Smooth muscle cell (in vitro differentiated cells): ENCODE data around the gene SUCO. TPM values are rescaled to one million over a fixed set of nuclear protein-coding genes. Genes with fewer than 3 reads are reported as not detected.

Experiments used
- DNase-seq: peaks from one replicate; lab custom pipeline; 2025; ENCODE audit not compliant: unreplicated experiment; lab: John Stamatoyannopoulos, UW
- H2AFZ ChIP-seq: fragments of 200-600 bp; sonication (generic); 2 replicates; pipeline ENCODE4 v1.6.0; 2016; ENCODE audit warnings: antibody characterized with exemption, low read depth, mild to moderate bottlenecking
- H3F3A ChIP-seq: fragments of 200-600 bp; sonication (generic); 2 replicates; pipeline ENCODE4 v1.6.0; 2017; ENCODE audit warnings: antibody characterized with exemption, low read depth
- H3K27ac ChIP-seq: fragments of 200-600 bp; sonication (generic); 2 replicates; pipeline ENCODE4 v1.5.1; 2016; ENCODE audit warnings: low read depth, mild to moderate bottlenecking
- H3K27me3 ChIP-seq: fragments of 200-600 bp; sonication (generic); 2 replicates; pipeline ENCODE4 v1.6.1; 2016; ENCODE audit warnings: low read depth, mild to moderate bottlenecking
- H3K36me3 ChIP-seq: fragments of 200-600 bp; sonication (generic); 2 replicates; pipeline ENCODE4 v1.5.1; 2016; ENCODE audit warnings: low read depth
- H3K4me1 ChIP-seq: fragments of 200-600 bp; sonication (generic); 2 replicates; pipeline ENCODE4 v1.5.1; 2016; ENCODE audit warnings: low read depth
- H3K4me2 ChIP-seq: fragments of 200-600 bp; sonication (generic); 2 replicates; pipeline ENCODE4 v1.6.0; 2016; ENCODE audit warnings: mild to moderate bottlenecking
- H3K4me3 ChIP-seq: fragments of 200-600 bp; sonication (generic); 2 replicates; pipeline ENCODE4 v1.5.1; 2016; ENCODE audit warnings: mild to moderate bottlenecking
- H3K79me2 ChIP-seq: fragments of 200-600 bp; sonication (generic); 2 replicates; pipeline ENCODE4 v1.6.0; 2016; ENCODE audit warnings: low read depth, mild to moderate bottlenecking
- H3K9ac ChIP-seq: fragments of 200-600 bp; sonication (generic); 2 replicates; pipeline ENCODE4 v1.6.0; 2016; ENCODE audit warnings: low read depth
- H3K9me3 ChIP-seq: fragments of 200-600 bp; sonication (generic); replicated peaks from 2 replicates; pipeline ENCODE4 v1.5.1; 2016; ENCODE audit warnings: low read depth
- H4K20me1 ChIP-seq: fragments of 200-600 bp; sonication (generic); 2 replicates; pipeline ENCODE4 v1.6.0; 2016; ENCODE audit warnings: low read depth
- CTCF ChIP-seq: fragments of 200-600 bp; sonication (generic); IDR thresholded peaks from 2 replicates; pipeline ENCODE4 v1.5.1; 2017; ENCODE audit warnings: borderline replicate concordance, mild to moderate bottlenecking, antibody characterized with exemption; ENCODE audit not compliant: insufficient read depth, poor library complexity, severe bottlenecking
- WGBS: methylation state at CpG from one replicate; pipeline ENCODE4 v1.1.7; 2016; ENCODE audit warnings: low lambda C conversion rate; 5-methylcytosine and 5-hydroxymethylcytosine counted together
- polyA plus RNA-seq: library from polyadenylated mRNA; unstranded; fragments of >200 nt; fragmentation: Nextera tagmentation; extraction: Ambion mirVana; gene quantifications from 2 replicates; pipeline ENCODE4 v1.2.1, GENCODE V29; 2016
- total RNA-seq: library from RNA; depleted of rRNA; stranded (reverse); fragments of >200 nt; gene quantifications from 2 replicates; pipeline ENCODE4 v1.2.3, GENCODE V29; 2014

SUCO gene
- total and polyA plus RNA-seq, 2 experiments from 2014 or later, result 16.9 to 96.7 TPM

GRCh38 chr1:172603816-172604215, 70.9 kb downstream of the SUCO start:
- peaks cover 9% of the 10 kb centered on the region for H3K36me3 ChIP-seq
- no peak overlapping the region for H3K9ac ChIP-seq
- H3K4me1 ChIP-seq, result no peaks in the 10 kb centered on the region
- H3K79me2 ChIP-seq, result peaks cover 9% of the 10 kb centered on the region
- H4K20me1 ChIP-seq, result peaks cover 11% of the 10 kb centered on the region
- no peak overlapping the region for H2AFZ ChIP-seq
- DNase-seq, result no peak
- no peak overlapping the region for H3K4me2 ChIP-seq
- TF ChIP-seq CTCF, result no peak
- H3F3A ChIP-seq, result no peaks in the 10 kb centered on the region
- H3K4me3 ChIP-seq, result no peak overlapping the region
- no peaks in the 10 kb centered on the region for H3K27me3 ChIP-seq
- H3K9me3 ChIP-seq, result no peaks in the 10 kb centered on the region
- 94% methylated on average over 4 of the region's 4 CpGs for WGBS
- no peak overlapping the region for H3K27ac ChIP-seq

GRCh38 chr1:172605641-172606040, 72.7 kb downstream of the SUCO start:
- H4K20me1 ChIP-seq, result peaks cover 6% of the 10 kb centered on the region
- H3K36me3 ChIP-seq, result peaks cover 7% of the 10 kb centered on the region
- WGBS, result 98% methylated on average over 2 of the region's 2 CpGs
- no peak overlapping the region for H3K27ac ChIP-seq
- H3F3A ChIP-seq, result no peaks in the 10 kb centered on the region
- no peaks in the 10 kb centered on the region for H3K9me3 ChIP-seq
- no peak for DNase-seq
- no peak overlapping the region for H3K9ac ChIP-seq
- H3K79me2 ChIP-seq, result peaks cover 5% of the 10 kb centered on the region
- no peaks in the 10 kb centered on the region for H3K4me1 ChIP-seq
- H3K27me3 ChIP-seq, result no peaks in the 10 kb centered on the region
- H3K4me2 ChIP-seq, result no peak overlapping the region
- H3K4me3 ChIP-seq, result no peak overlapping the region
- no peak overlapping the region for H2AFZ ChIP-seq
- TF ChIP-seq CTCF, result no peak

GRCh38 chr1:172607145-172607544, 74.2 kb downstream of the SUCO start:
- Histone ChIP-seq H3K9me3 (no peaks in the 10 kb centered on the region), H2AFZ (no peak overlapping the region), H3K36me3 (peaks cover 3% of the 10 kb centered on the region), H3F3A (no peaks in the 10 kb centered on the region), H3K79me2 (peaks cover 5% of the 10 kb centered on the region), H3K27ac (peak overlapping the region; percentile 21), H3K4me3 (no peak overlapping the region), H3K27me3 (no peaks in the 10 kb centered on the region), H3K9ac (no peak overlapping the region), H3K4me1 (no peaks in the 10 kb centered on the region), H4K20me1 (peaks cover 6% of the 10 kb centered on the region), H3K4me2 (no peak overlapping the region)
- no peak for DNase-seq
- TF ChIP-seq CTCF, result no peak

GRCh38 chr1:172608098-172608601, 75.2 kb downstream of the SUCO start:
- Histone ChIP-seq H3K36me3 (peaks cover 3% of the 10 kb centered on the region), H2AFZ (no peak overlapping the region), H3F3A (no peaks in the 10 kb centered on the region), H4K20me1 (peaks cover 6% of the 10 kb centered on the region), H3K9ac (no peak overlapping the region), H3K9me3 (no peaks in the 10 kb centered on the region), H3K27me3 (no peaks in the 10 kb centered on the region), H3K4me1 (no peaks in the 10 kb centered on the region), H3K27ac (no peak overlapping the region), H3K4me3 (no peak overlapping the region), H3K79me2 (peaks cover 5% of the 10 kb centered on the region), H3K4me2 (no peak overlapping the region)
- TF ChIP-seq CTCF, result no peak
- no peak for DNase-seq
- 83% methylated on average over 4 of the region's 4 CpGs for WGBS
